ENCODE data around the gene SOHLH2. TPM values are rescaled to one million over a fixed set of nuclear protein-coding genes. Genes with fewer than 3 reads are reported as not detected.
A peak's percentile ranks its signal among the peaks of the same experiment; 100 is the strongest.

SOHLH2 gene
- total RNA-seq, 1 donor from 2014 or later, result not detected

- Mint-ChIP-seq H3K27me3 (no peaks in the 10 kb centered on the region), H3K4me1 (no peaks in the 10 kb centered on the region), H3K27ac (no peak overlapping the region), H3K9me3 (no peaks in the 10 kb centered on the region), H3K4me3 (no peak overlapping the region), H3K36me3 (ENCODE audit: low read depth) (no peaks in the 10 kb centered on the region)
- intact Hi-C loops (cut with micrococcal nuclease), result no loop called here
- DNase-seq, result no peak
Observed at GRCh38 chr13:36163809-36164308, 50.5 kb downstream of the SOHLH2 start.

GRCh38 chr13:36163286-36163685 lies 51.1 kb downstream of the SOHLH2 start:
- Mint-ChIP-seq H3K36me3 (ENCODE audit: low read depth) (no peaks in the 10 kb centered on the region), H3K4me1 (no peaks in the 10 kb centered on the region), H3K9me3 (no peaks in the 10 kb centered on the region), H3K27me3 (no peaks in the 10 kb centered on the region), H3K4me3 (no peak overlapping the region), H3K27ac (no peak overlapping the region)
- no peak for DNase-seq
- intact Hi-C loops (cut with micrococcal nuclease), result no loop called here

- H3K4me3 Mint-ChIP-seq, result no peak overlapping the region
- H3K36me3 Mint-ChIP-seq (ENCODE audit: low read depth), result no peaks in the 10 kb centered on the region
- H3K27ac Mint-ChIP-seq, result no peak overlapping the region
- H3K4me1 Mint-ChIP-seq, result no peaks in the 10 kb centered on the region
- peaks cover 7% of the 10 kb centered on the region for H3K27me3 Mint-ChIP-seq
- no peaks in the 10 kb centered on the region for H3K9me3 Mint-ChIP-seq
- DNase-seq, result no peak
- intact Hi-C loops (cut with micrococcal nuclease), result no loop called here
Observed at GRCh38 chr13:36160297-36160696, 54.1 kb downstream of the SOHLH2 start.

- H3K36me3 Mint-ChIP-seq (ENCODE audit: low read depth), result no peaks in the 10 kb centered on the region
- no peaks in the 10 kb centered on the region for H3K9me3 Mint-ChIP-seq
- no peak overlapping the region for H3K4me3 Mint-ChIP-seq
- no peak for DNase-seq
- no peak overlapping the region for H3K27ac Mint-ChIP-seq
- H3K27me3 Mint-ChIP-seq, result peaks cover 10% of the 10 kb centered on the region
- intact Hi-C loops (cut with micrococcal nuclease), result no loop called here
- no peaks in the 10 kb centered on the region for H3K4me1 Mint-ChIP-seq
Observed at GRCh38 chr13:36158611-36159010, 55.7 kb downstream of the SOHLH2 start.

- H3K27me3 Mint-ChIP-seq, result peaks cover 10% of the 10 kb centered on the region
- no peaks in the 10 kb centered on the region for H3K9me3 Mint-ChIP-seq
- H3K4me1 Mint-ChIP-seq, result no peaks in the 10 kb centered on the region
- DNase-seq, result no peak
- intact Hi-C loops (cut with micrococcal nuclease), result no loop called here
- no peaks in the 10 kb centered on the region for H3K36me3 Mint-ChIP-seq (ENCODE audit: low read depth)
- no peak overlapping the region for H3K4me3 Mint-ChIP-seq
- H3K27ac Mint-ChIP-seq, result no peak overlapping the region
Observed at GRCh38 chr13:36157480-36157879, 56.9 kb downstream of the SOHLH2 start.

GRCh38 chr13:36154567-36155291 lies 59.6 kb downstream of the SOHLH2 start:
- Mint-ChIP-seq H3K4me1 (no peaks in the 10 kb centered on the region), H3K36me3 (ENCODE audit: low read depth) (no peaks in the 10 kb centered on the region), H3K27me3 (peaks cover 10% of the 10 kb centered on the region), H3K9me3 (no peaks in the 10 kb centered on the region), H3K27ac (no peak overlapping the region), H3K4me3 (no peak overlapping the region)
- no peak for DNase-seq
- intact Hi-C loops (cut with micrococcal nuclease), result no loop called here

- Mint-ChIP-seq H3K4me3 (no peak overlapping the region), H3K36me3 (ENCODE audit: low read depth) (no peaks in the 10 kb centered on the region), H3K27me3 (peaks cover 10% of the 10 kb centered on the region), H3K4me1 (no peaks in the 10 kb centered on the region), H3K9me3 (no peaks in the 10 kb centered on the region), H3K27ac (no peak overlapping the region)
- intact Hi-C loops (cut with micrococcal nuclease), result no loop called here
- peak; percentile 29 for DNase-seq
Observed at GRCh38 chr13:36151591-36151990, 62.8 kb downstream of the SOHLH2 start.

- Mint-ChIP-seq H3K4me3 (no peak overlapping the region), H3K36me3 (ENCODE audit: low read depth) (no peaks in the 10 kb centered on the region), H3K27me3 (no peaks in the 10 kb centered on the region), H3K27ac (no peak overlapping the region), H3K4me1 (no peaks in the 10 kb centered on the region), H3K9me3 (no peaks in the 10 kb centered on the region)
- no peak for DNase-seq
- intact Hi-C loops (cut with micrococcal nuclease), result no loop called here
Observed at GRCh38 chr13:36148446-36148845, 65.9 kb downstream of the SOHLH2 start.

GRCh38 chr13:36147330-36147729 lies 67.0 kb downstream of the SOHLH2 start:
- H3K27ac Mint-ChIP-seq, result no peak overlapping the region
- no peaks in the 10 kb centered on the region for H3K36me3 Mint-ChIP-seq (ENCODE audit: low read depth)
- H3K4me1 Mint-ChIP-seq, result no peaks in the 10 kb centered on the region
- intact Hi-C loops (cut with micrococcal nuclease), result no loop called here
- no peak overlapping the region for H3K4me3 Mint-ChIP-seq
- H3K27me3 Mint-ChIP-seq, result no peaks in the 10 kb centered on the region
- no peaks in the 10 kb centered on the region for H3K9me3 Mint-ChIP-seq
- peak; percentile 18 for DNase-seq

GRCh38 chr13:36146511-36147269 lies 67.7 kb downstream of the SOHLH2 start:
- intact Hi-C loops (cut with micrococcal nuclease), result no loop called here
- no peaks in the 10 kb centered on the region for H3K4me1 Mint-ChIP-seq
- H3K36me3 Mint-ChIP-seq (ENCODE audit: low read depth), result no peaks in the 10 kb centered on the region
- no peaks in the 10 kb centered on the region for H3K27me3 Mint-ChIP-seq
- no peaks in the 10 kb centered on the region for H3K9me3 Mint-ChIP-seq
- no peak for DNase-seq
- no peak overlapping the region for H3K27ac Mint-ChIP-seq
- H3K4me3 Mint-ChIP-seq, result no peak overlapping the region

- H3K27me3 Mint-ChIP-seq, result no peaks in the 10 kb centered on the region
- no peak overlapping the region for H3K27ac Mint-ChIP-seq
- H3K4me1 Mint-ChIP-seq, result no peaks in the 10 kb centered on the region
- intact Hi-C loops (cut with micrococcal nuclease), result no loop called here
- H3K4me3 Mint-ChIP-seq, result no peak overlapping the region
- no peaks in the 10 kb centered on the region for H3K9me3 Mint-ChIP-seq
- H3K36me3 Mint-ChIP-seq (ENCODE audit: low read depth), result no peaks in the 10 kb centered on the region
- DNase-seq, result no peak
Observed at GRCh38 chr13:36143738-36144137, 70.6 kb downstream of the SOHLH2 start.

GRCh38 chr13:36142735-36143134 lies 71.6 kb downstream of the SOHLH2 start:
- H3K27me3 Mint-ChIP-seq, result no peaks in the 10 kb centered on the region
- peak; percentile 25 for DNase-seq
- H3K9me3 Mint-ChIP-seq, result no peaks in the 10 kb centered on the region
- H3K36me3 Mint-ChIP-seq (ENCODE audit: low read depth), result no peaks in the 10 kb centered on the region
- H3K4me1 Mint-ChIP-seq, result no peaks in the 10 kb centered on the region
- H3K27ac Mint-ChIP-seq, result no peak overlapping the region
- intact Hi-C loops (cut with micrococcal nuclease), result no loop called here
- no peak overlapping the region for H3K4me3 Mint-ChIP-seq

- H3K9me3 Mint-ChIP-seq, result no peaks in the 10 kb centered on the region
- no peaks in the 10 kb centered on the region for H3K36me3 Mint-ChIP-seq (ENCODE audit: low read depth)
- peaks cover 23% of the 10 kb centered on the region for H3K27me3 Mint-ChIP-seq
- no peaks in the 10 kb centered on the region for H3K4me1 Mint-ChIP-seq
- no peak overlapping the region for H3K4me3 Mint-ChIP-seq
- no peak overlapping the region for H3K27ac Mint-ChIP-seq
- intact Hi-C loops (cut with micrococcal nuclease), result no loop called here
- DNase-seq, result no peak
Observed at GRCh38 chr13:36135876-36136275, 78.5 kb downstream of the SOHLH2 start.

- H3K4me1 Mint-ChIP-seq, result no peaks in the 10 kb centered on the region
- intact Hi-C loops (cut with micrococcal nuclease), result no loop called here
- no peak overlapping the region for H3K27ac Mint-ChIP-seq
- no peaks in the 10 kb centered on the region for H3K36me3 Mint-ChIP-seq (ENCODE audit: low read depth)
- DNase-seq, result no peak
- H3K4me3 Mint-ChIP-seq, result no peak overlapping the region
- H3K27me3 Mint-ChIP-seq, result peaks cover 30% of the 10 kb centered on the region
- no peaks in the 10 kb centered on the region for H3K9me3 Mint-ChIP-seq
Observed at GRCh38 chr13:36134632-36135031, 79.7 kb downstream of the SOHLH2 start.

All from activated CD4-positive, alpha-beta T cell treated with anti-CD3 and anti-CD28 coated beads, Interleukin-2, amount 10 ng/mL, durations not matched to agents 24 days and 14 days (primary cell).